H9 (cell line): ENCODE results near the gene ENPP4. TPM values are rescaled to one million over a fixed set of nuclear protein-coding genes. Genes with fewer than 3 reads are reported as not detected.
"Not testable (repeated sequence)": the region's sequence is repeated elsewhere in the genome, so short reads cannot be mapped to it uniquely, and the experiment has no call there.

Experiments used
- DNase-seq: peaks from one replicate; pipeline ENCODE4 v3.0.0-alpha.2; 2017
- H2AFZ ChIP-seq: one replicate; pipeline ENCODE4 v1.6.1; 2013; ENCODE audit warnings: mild to moderate bottlenecking, low read length, control low read depth, moderate library complexity
- H2AK5ac ChIP-seq: 2 replicates; pipeline ENCODE4 v1.6.1; 2013; ENCODE audit warnings: low read length, control low read depth, mixed read lengths; ENCODE audit not compliant: insufficient read length
- H2BK120ac ChIP-seq: one replicate; pipeline ENCODE4 v1.6.1; 2013; ENCODE audit warnings: low read depth, mild to moderate bottlenecking, low read length, control low read depth, inconsistent platforms; ENCODE audit not compliant: poor library complexity, severe bottlenecking
- H2BK12ac ChIP-seq: 2 replicates; pipeline ENCODE4 v1.6.1; 2013; ENCODE audit warnings: low read length, control low read depth, mixed read lengths, low read depth; ENCODE audit not compliant: insufficient read length
- H2BK15ac ChIP-seq: 2 replicates; pipeline ENCODE4 v1.6.1; 2013; ENCODE audit warnings: low read depth, low read length, control low read depth
- H2BK20ac ChIP-seq: one replicate; pipeline ENCODE4 v1.6.1; 2013; ENCODE audit warnings: low read depth, mild to moderate bottlenecking, low read length, control low read depth, inconsistent platforms; ENCODE audit not compliant: poor library complexity, severe bottlenecking
- H2BK5ac ChIP-seq: 2 replicates; pipeline ENCODE4 v1.6.1; 2013; ENCODE audit warnings: low read length, control low read depth, mixed read lengths; ENCODE audit not compliant: insufficient read length
- H3K14ac ChIP-seq: 2 replicates; pipeline ENCODE4 v1.6.1; 2013; ENCODE audit warnings: low read length, control low read depth; ENCODE audit not compliant: insufficient read depth
- H3K18ac ChIP-seq: 2 replicates; pipeline ENCODE4 v1.6.1; 2013; ENCODE audit warnings: low read depth, mild to moderate bottlenecking, mixed read lengths, low read length, control low read depth; ENCODE audit not compliant: insufficient read length
- H3K23ac ChIP-seq: 2 replicates; pipeline ENCODE4 v1.6.1; 2013; ENCODE audit warnings: low read length, control low read depth, mixed read lengths, low read depth; ENCODE audit not compliant: insufficient read length
- H3K23me2 ChIP-seq: 2 replicates; pipeline ENCODE4 v1.6.1; 2013; ENCODE audit warnings: low read depth, mild to moderate bottlenecking, mixed read lengths, low read length, control low read depth; ENCODE audit not compliant: insufficient read length, poor library complexity, severe bottlenecking
- H3K27ac ChIP-seq: 2 replicates; pipeline ENCODE4 v1.5.1; 2013; ENCODE audit warnings: low read length, control low read depth, mixed read lengths, low read depth; ENCODE audit not compliant: insufficient read length
- H3K27me3 ChIP-seq: 2 replicates; pipeline ENCODE4 v1.6.1; 2013; ENCODE audit warnings: low read length, control low read depth, inconsistent platforms; ENCODE audit not compliant: insufficient read depth
- H3K4ac ChIP-seq: 2 replicates; pipeline ENCODE4 v1.6.1; 2013; ENCODE audit warnings: low read depth, mild to moderate bottlenecking, control low read depth, inconsistent platforms, low read length, moderate library complexity
- H3K4me1 ChIP-seq: 2 replicates; pipeline ENCODE4 v1.6.1; 2013; ENCODE audit warnings: low read length, control low read depth, inconsistent platforms; ENCODE audit not compliant: insufficient read depth
- H3K4me2 ChIP-seq: 2 replicates; pipeline ENCODE4 v1.6.1; 2013; ENCODE audit warnings: low read length, control low read depth, mixed read lengths; ENCODE audit not compliant: insufficient read length, insufficient read depth
- H3K56ac ChIP-seq: 2 replicates; pipeline ENCODE4 v1.6.1; 2013; ENCODE audit warnings: low read depth, mild to moderate bottlenecking, mixed read lengths, low read length, control low read depth; ENCODE audit not compliant: insufficient read length
- H3K79me1 ChIP-seq: 2 replicates; pipeline ENCODE4 v1.6.1; 2013; ENCODE audit warnings: low read depth, mild to moderate bottlenecking, moderate library complexity, low read length, control low read depth, inconsistent platforms; ENCODE audit not compliant: insufficient read depth, poor library complexity, severe bottlenecking
- H3K79me2 ChIP-seq: 2 replicates; pipeline ENCODE4 v1.6.1; 2013; ENCODE audit warnings: low read length, control low read depth, inconsistent platforms; ENCODE audit not compliant: insufficient read depth
- H3K9ac ChIP-seq: 2 replicates; pipeline ENCODE4 v1.6.1; 2013; ENCODE audit warnings: low read length, control low read depth, mixed read lengths; ENCODE audit not compliant: insufficient read length; ENCODE audit errors: extremely low read depth
- H3K9me3 ChIP-seq: one replicate; pipeline ENCODE4 v1.6.1; 2013; ENCODE audit warnings: low read depth, low read length, inconsistent platforms; ENCODE audit not compliant: control insufficient read depth
- H3T11ph ChIP-seq: one replicate; pipeline ENCODE4 v1.6.1; 2013; ENCODE audit warnings: mild to moderate bottlenecking, low read length, control low read depth, inconsistent platforms
- H4K20me1 ChIP-seq: one replicate; pipeline ENCODE4 v1.6.1; 2013; ENCODE audit not compliant: control insufficient read depth, insufficient read length, insufficient read depth
- H4K5ac ChIP-seq: 2 replicates; pipeline ENCODE4 v1.6.1; 2013; ENCODE audit warnings: low read depth, mild to moderate bottlenecking, mixed read lengths, low read length, control low read depth; ENCODE audit not compliant: insufficient read length
- H4K8ac ChIP-seq: replicated peaks from 2 replicates; pipeline ENCODE4 v1.6.1; 2013; ENCODE audit warnings: low read length, control low read depth, mixed read lengths, low read depth; ENCODE audit not compliant: insufficient read length
- H4K91ac ChIP-seq: 2 replicates; pipeline ENCODE4 v1.6.1; 2013; ENCODE audit warnings: low read depth, mild to moderate bottlenecking, moderate library complexity, mixed read lengths, low read length, control low read depth; ENCODE audit not compliant: insufficient read length
- H3K27ac Mint-ChIP-seq, 3 experiments: 2 replicates in 2 of 3; 3 replicates in 1 of 3; pipeline ENCODE4 v1.8.0; 2020 to 2021; ENCODE audit warnings: mixed read lengths in 3 of 3, mild to moderate bottlenecking in 1 of 3, moderate library complexity in 1 of 3
- H3K27me3 Mint-ChIP-seq: 2 replicates; pipeline ENCODE4 v1.8.0; 2021; ENCODE audit warnings: low read depth, mild to moderate bottlenecking, moderate library complexity, mixed read lengths
- H3K36me3 Mint-ChIP-seq, 3 experiments: 2 replicates in 2 of 3; 3 replicates in 1 of 3; pipeline ENCODE4 v1.8.0; 2020 to 2021; ENCODE audit warnings: low read depth in 3 of 3, mixed read lengths in 3 of 3; ENCODE audit not compliant: insufficient read depth in 1 of 3
- H3K4me1 Mint-ChIP-seq, 2 experiments: 2 replicates each; pipeline ENCODE4 v1.8.0; 2020; ENCODE audit warnings: mixed read lengths in 2 of 2
- H3K4me3 Mint-ChIP-seq, 2 experiments: 2 replicates in 1 of 2; 3 replicates in 1 of 2; pipeline ENCODE4 v1.8.0; 2020 to 2021; ENCODE audit warnings: mild to moderate bottlenecking in 2 of 2, mixed read lengths in 2 of 2, moderate library complexity in 1 of 2
- H3K9me3 Mint-ChIP-seq, 2 experiments: 2 replicates in 1 of 2; 3 replicates in 1 of 2; pipeline ENCODE4 v1.8.0; 2020; ENCODE audit warnings: mild to moderate bottlenecking in 2 of 2, mixed read lengths in 2 of 2, moderate library complexity in 1 of 2
- WGBS: extraction: QIAGEN DNeasy Blood & Tissue Kit; methylation state at CpG from one replicate; pipeline ENCODE4 v1.1.7; 2013; ENCODE audit warnings: missing lambda C conversion rate, low lambda C conversion rate, mixed read lengths; ENCODE audit not compliant: insufficient read length; ENCODE audit errors: extremely low coverage; 5-methylcytosine and 5-hydroxymethylcytosine counted together
- total RNA-seq: library from RNA; stranded (reverse); gene quantifications from 2 replicates; pipeline ENCODE4 v1.2.1, GENCODE V29; 2021
- TF ChIP-seq, protein P1 (sequence below): fragments of 200-600 bp; sonication (generic); conservative IDR thresholded peaks from 3 replicates; pipeline ENCODE4 v1.8.0; 2021; ENCODE audit warnings: antibody characterized with exemption, mild to moderate bottlenecking

The ENPP4 gene
- total RNA-seq, 1 experiment from 2014 or later, result 3.2 TPM

DNA sequence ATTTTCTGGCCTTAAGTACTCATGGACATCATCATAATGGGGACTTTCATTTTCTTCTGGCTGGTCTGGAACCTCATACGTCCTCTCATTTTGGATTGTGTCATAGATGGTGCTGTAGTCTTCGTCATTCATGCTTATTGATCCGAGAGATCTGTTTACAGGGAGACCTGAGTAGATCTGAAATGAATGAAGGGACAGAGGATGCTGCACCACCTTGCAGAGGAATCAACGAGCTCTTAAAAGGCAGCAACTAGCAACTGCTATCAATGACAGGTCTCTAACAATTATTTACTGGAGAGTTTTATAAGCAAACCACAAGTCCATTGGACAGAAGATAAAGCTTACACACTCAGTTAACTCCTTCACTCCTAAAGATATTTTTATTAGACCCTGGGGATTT is 49.7 kb upstream of the ENPP4 start:
- H3K4ac ChIP-seq, result no peak overlapping the region
- no peaks in the 10 kb centered on the region for H3K79me2 ChIP-seq
- H4K8ac ChIP-seq, result no peak overlapping the region
- no peak overlapping the region for H4K91ac ChIP-seq
- WGBS, result no CpG with 5 or more reads among the region's 4 CpGs
- no peaks in the 10 kb centered on the region for H3K4me1 ChIP-seq
- Mint-ChIP-seq H3K27ac (no peak overlapping the region), H3K9me3 (peaks cover 2 to 6% of the 10 kb centered on the region in 2 experiments; a peak in 4 of 5 replicates), H3K4me1 (no peaks in the 10 kb centered on the region), H3K4me3 (no peak overlapping the region), H3K36me3 (no peaks in the 10 kb centered on the region), H3K27me3 (peaks cover 5% of the 10 kb centered on the region; the same call in 1 of the 2 replicates)
- no peak overlapping the region for H2BK5ac ChIP-seq
- H3K56ac ChIP-seq, result no peak overlapping the region
- H2BK120ac ChIP-seq, result no peak overlapping the region
- H4K5ac ChIP-seq, result no peak overlapping the region
- TF ChIP-seq, protein P1, sequence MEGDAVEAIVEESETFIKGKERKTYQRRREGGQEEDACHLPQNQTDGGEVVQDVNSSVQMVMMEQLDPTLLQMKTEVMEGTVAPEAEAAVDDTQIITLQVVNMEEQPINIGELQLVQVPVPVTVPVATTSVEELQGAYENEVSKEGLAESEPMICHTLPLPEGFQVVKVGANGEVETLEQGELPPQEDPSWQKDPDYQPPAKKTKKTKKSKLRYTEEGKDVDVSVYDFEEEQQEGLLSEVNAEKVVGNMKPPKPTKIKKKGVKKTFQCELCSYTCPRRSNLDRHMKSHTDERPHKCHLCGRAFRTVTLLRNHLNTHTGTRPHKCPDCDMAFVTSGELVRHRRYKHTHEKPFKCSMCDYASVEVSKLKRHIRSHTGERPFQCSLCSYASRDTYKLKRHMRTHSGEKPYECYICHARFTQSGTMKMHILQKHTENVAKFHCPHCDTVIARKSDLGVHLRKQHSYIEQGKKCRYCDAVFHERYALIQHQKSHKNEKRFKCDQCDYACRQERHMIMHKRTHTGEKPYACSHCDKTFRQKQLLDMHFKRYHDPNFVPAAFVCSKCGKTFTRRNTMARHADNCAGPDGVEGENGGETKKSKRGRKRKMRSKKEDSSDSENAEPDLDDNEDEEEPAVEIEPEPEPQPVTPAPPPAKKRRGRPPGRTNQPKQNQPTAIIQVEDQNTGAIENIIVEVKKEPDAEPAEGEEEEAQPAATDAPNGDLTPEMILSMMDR, result no peak
- no peak overlapping the region for H3T11ph ChIP-seq
- H2BK20ac ChIP-seq, result no peak overlapping the region
- no peaks in the 10 kb centered on the region for H3K9me3 ChIP-seq
- H4K20me1 ChIP-seq, result no peaks in the 10 kb centered on the region
- H3K18ac ChIP-seq, result no peak overlapping the region
- H3K79me1 ChIP-seq, result no peaks in the 10 kb centered on the region
- H3K23ac ChIP-seq, result no peak overlapping the region
- no peaks in the 10 kb centered on the region for H3K27me3 ChIP-seq
- H2AK5ac ChIP-seq, result no peak overlapping the region
- no peak overlapping the region for H2BK15ac ChIP-seq
- no peaks in the 10 kb centered on the region for H3K23me2 ChIP-seq
- no peak for DNase-seq
- no peak overlapping the region for H3K4me2 ChIP-seq
- no peak overlapping the region for H3K27ac ChIP-seq
- no peak overlapping the region for H2AFZ ChIP-seq
- no peak overlapping the region for H3K9ac ChIP-seq
- H3K14ac ChIP-seq, result no peak overlapping the region
- H2BK12ac ChIP-seq, result no peak overlapping the region

DNA sequence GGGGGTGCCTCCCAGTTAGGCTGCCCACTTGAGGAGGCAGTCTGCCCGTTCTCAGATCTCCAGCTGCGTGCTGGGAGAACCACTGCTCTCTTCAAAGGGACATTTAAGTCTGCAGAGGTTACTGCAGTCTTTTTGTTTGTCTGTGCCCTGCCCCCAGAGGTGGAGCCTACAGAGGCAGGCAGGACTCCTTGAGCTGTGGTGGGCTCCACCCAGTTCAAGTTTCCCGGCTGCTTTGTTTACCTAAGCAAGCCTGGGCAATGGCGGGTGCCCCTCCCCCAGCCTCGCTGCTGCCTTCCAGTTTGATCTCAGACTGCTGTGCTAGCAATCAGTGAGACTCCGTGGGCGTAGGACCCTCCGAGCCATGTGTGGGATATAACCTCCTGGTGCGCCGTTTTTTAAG is 44.1 kb upstream of the ENPP4 start:
- H3K27ac ChIP-seq, H4K20me1 ChIP-seq, H3K9ac ChIP-seq, H4K8ac ChIP-seq, H2BK12ac ChIP-seq, H3K27ac Mint-ChIP-seq, H2BK15ac ChIP-seq, H4K91ac ChIP-seq, H4K5ac ChIP-seq, H3T11ph ChIP-seq, H3K27me3 Mint-ChIP-seq, H3K4me2 ChIP-seq, H2AK5ac ChIP-seq, H3K9me3 ChIP-seq, H2AFZ ChIP-seq, H2BK20ac ChIP-seq, H3K79me2 ChIP-seq, H3K27me3 ChIP-seq, H3K4me1 Mint-ChIP-seq, H3K23me2 ChIP-seq, H2BK120ac ChIP-seq, H3K4me1 ChIP-seq, H3K14ac ChIP-seq, DNase-seq, H2BK5ac ChIP-seq, H3K4me3 Mint-ChIP-seq, H3K79me1 ChIP-seq, H3K56ac ChIP-seq, H3K23ac ChIP-seq, H3K18ac ChIP-seq, H3K4ac ChIP-seq: not testable (repeated sequence)
- no CpG with 5 or more reads among the region's 10 CpGs for WGBS
- Mint-ChIP-seq H3K36me3 (peaks cover 0 to 13% (median 4%) of the 10 kb centered on the region in 3 experiments; a peak in 4 of 7 replicates), H3K9me3 (peaks cover 16 to 17% of the 10 kb centered on the region in 2 experiments)
